Stimulated activated CD4-positive, alpha-beta T cell treated with anti-CD3 and anti-CD28 coated beads, Interleukin-2, amount 100 ng/mL, for 24 hours (primary cell): ENCODE measurements around the gene NIN.

Experiments
- DNase-seq, 2 donors: peaks; one replicate each; pipeline ENCODE4 v3.0.0-alpha.2; 2020

The NIN gene, protein sequence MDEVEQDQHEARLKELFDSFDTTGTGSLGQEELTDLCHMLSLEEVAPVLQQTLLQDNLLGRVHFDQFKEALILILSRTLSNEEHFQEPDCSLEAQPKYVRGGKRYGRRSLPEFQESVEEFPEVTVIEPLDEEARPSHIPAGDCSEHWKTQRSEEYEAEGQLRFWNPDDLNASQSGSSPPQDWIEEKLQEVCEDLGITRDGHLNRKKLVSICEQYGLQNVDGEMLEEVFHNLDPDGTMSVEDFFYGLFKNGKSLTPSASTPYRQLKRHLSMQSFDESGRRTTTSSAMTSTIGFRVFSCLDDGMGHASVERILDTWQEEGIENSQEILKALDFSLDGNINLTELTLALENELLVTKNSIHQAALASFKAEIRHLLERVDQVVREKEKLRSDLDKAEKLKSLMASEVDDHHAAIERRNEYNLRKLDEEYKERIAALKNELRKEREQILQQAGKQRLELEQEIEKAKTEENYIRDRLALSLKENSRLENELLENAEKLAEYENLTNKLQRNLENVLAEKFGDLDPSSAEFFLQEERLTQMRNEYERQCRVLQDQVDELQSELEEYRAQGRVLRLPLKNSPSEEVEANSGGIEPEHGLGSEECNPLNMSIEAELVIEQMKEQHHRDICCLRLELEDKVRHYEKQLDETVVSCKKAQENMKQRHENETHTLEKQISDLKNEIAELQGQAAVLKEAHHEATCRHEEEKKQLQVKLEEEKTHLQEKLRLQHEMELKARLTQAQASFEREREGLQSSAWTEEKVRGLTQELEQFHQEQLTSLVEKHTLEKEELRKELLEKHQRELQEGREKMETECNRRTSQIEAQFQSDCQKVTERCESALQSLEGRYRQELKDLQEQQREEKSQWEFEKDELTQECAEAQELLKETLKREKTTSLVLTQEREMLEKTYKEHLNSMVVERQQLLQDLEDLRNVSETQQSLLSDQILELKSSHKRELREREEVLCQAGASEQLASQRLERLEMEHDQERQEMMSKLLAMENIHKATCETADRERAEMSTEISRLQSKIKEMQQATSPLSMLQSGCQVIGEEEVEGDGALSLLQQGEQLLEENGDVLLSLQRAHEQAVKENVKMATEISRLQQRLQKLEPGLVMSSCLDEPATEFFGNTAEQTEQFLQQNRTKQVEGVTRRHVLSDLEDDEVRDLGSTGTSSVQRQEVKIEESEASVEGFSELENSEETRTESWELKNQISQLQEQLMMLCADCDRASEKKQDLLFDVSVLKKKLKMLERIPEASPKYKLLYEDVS (N-terminal part only)

DNA sequence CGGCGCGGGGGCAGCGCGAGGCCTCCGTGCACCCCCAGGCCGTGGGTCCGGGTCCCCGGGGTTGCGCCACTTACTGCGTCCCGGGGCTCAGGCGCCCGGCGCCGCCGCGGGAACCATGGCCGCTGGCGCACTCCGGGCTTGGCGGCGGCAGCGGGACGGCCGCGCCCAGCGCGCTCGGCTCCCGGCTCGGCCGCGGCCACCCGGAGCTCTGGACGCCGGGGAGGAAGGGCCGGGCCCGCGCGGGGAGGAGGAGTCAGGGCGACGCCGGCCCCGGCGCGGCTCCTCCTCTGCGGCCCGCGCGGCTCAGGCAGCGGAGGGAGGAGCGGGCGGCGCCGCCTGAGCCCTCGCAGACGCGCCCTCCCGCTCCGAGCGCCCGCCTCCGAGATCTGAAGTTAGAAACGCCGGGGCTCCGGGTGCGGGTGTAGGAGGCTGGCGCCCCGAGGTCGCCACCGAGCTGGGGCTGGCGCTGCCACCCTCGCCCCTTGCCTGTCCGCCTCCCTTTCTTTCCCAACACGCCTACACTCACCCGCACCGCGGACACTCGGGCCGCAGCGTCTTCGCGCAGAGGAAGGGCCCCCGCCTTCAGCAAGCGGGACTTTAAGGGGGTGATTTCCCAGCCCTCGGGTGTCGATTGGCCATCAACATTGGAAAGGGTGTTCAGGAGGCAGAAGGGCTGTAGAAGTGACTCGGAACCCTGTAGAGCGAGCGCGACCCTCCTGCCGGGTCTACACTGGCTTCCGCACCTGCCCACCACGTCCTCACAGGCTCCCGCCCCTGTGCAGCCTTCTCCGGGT is at the start of gene NIN:
Gene NIN (minus strand): TSS at position 231 of the 794 bp plus-strand sequence. CDS start 9,106 bp downstream, outside the sequence.
- peak; percentile 72 to 77 for DNase-seq

- peak; percentile 63 to 71 for DNase-seq
Observed at GRCh38 chr14:50875359-50876070, 44.6 kb upstream of the NIN start.

- no peak for DNase-seq
Observed at GRCh38 chr14:50874757-50875156, 43.8 kb upstream of the NIN start.

- DNase-seq = no peak
Observed at GRCh38 chr14:50871914-50872732, 41.2 kb upstream of the NIN start, which contains the start of gene ABHD12B. Gene ABHD12B, plus strand, starts transcription at chr14:50872053. Its CDS starts 122 bp downstream, at chr14:50872175.

DNA sequence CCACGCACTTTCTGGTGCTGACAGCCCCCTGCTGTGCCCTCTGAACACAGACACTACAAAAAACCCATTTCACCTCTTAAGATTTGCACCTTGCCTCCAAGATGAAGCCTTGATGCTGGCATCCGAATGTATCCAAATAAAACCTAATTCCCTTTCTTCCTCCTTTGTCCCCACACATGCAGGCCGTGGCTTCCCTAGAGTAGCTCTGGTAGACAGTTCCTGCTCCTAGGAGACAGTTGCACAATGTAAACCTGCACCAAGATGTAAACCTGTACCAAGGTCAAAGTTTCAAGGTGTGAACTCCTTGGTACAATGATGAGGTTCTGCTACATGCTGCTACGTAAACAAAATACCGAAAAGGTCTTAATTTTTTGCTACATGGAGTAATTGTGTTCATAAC is 40.3 kb upstream of the NIN start:
- no peak for DNase-seq

DNA sequence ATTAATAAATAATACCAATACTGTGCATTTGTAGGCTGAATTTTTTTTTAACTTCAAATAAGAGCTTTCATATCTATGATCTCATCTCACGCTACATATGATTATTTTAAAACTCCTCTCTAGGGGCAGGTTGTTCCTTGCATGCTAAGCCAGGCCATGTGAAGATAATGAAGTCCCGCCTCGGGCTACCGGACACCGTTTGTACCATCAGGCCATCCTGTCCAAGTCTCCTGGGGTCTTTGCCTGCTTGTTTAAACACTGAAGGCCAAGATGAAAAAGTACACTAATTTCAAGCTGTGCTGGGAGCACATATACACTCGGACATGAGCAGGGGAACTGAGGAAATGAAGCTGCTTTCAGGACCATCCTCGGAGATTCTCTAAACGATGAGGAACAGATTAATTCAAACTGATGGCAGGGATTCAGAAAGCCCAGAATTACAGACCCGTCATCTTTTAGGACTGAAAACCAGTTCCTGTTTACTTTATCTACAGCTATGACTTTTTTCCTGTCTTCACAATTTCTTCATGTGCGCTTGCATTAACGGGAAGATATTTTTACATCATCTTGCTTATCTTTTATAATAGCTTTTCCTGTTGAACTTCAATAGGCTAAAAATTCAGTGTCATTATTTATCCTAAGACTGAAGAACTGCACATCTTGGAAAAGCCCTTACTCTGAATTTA is 34.6 kb upstream of the NIN start:
- DNase-seq = no peak

DNA sequence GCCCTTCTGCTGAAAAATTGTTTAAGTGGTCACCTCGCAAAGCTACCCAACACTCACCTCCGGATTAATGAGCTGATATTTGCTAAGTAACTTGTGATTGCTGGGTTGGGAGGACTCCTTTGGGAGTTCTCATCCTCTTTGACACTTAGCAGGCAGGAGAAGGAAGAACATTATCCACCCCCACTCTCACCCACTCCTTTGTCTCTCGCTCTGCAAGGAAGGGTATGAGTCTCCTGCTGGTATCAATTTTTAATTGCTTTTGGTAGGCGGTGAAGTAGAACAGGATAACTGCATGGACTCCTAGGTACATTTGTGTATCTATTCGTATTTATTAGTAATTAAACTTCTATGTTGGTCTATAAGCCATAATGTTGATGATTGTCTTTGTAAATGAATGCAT is 34.0 kb upstream of the NIN start:
- no peak for DNase-seq

DNA sequence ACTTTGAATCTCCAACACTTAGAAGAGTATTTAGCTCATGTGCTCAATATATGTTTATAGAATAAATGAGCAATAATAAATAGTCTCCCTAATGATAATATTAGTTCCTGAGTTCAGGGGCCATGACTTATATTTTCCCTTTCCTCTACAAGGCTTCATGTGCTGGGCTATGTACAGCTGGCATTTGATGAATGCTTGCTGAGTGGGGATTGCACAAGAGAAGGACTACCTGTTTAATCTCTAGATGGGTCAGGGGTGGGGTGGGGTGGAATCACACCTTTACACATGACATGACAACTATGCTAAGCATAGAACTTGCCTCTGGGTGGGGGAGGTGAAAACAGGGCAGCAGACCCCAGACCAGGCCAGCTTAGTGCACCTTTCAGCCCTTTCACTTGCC is 33.3 kb upstream of the NIN start:
- DNase-seq = no peak

GRCh38 chr14:50862036-50862570 is 31.1 kb upstream of the NIN start:
- DNase-seq = no peak

DNA sequence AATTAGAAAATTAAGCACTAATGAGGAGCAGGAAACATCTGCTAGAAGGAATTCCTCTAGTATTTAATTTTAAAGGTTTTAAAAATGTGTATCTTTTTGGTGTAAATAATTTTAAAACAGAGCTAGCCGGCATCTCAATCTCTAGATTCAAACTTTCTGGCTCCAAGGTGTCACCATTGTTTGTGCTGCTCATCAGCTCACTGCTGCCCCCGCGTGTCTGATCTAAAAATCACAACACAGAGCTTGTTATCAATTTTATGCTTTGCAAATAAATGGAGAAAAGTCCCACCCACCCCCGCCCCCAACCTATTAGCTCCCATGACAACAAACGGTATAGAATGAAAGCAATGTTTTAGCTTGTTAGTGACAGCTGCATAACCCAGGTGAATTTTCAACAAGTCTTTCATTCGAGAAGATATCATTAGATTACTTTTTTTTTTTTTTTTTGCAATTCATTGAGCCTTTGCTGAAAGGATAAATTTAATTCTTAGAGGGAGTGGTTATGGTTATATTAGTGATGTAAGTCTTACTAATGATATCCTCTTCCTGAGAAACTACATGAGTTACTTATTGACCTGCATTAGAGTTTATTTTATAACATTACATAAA is 29.6 kb upstream of the NIN start:
- peak; percentile 93 for DNase-seq

GRCh38 chr14:50859296-50859624 is 28.3 kb upstream of the NIN start:
- no peak for DNase-seq

GRCh38 chr14:50856660-50857059 is 25.7 kb upstream of the NIN start:
- DNase-seq = no peak

DNA sequence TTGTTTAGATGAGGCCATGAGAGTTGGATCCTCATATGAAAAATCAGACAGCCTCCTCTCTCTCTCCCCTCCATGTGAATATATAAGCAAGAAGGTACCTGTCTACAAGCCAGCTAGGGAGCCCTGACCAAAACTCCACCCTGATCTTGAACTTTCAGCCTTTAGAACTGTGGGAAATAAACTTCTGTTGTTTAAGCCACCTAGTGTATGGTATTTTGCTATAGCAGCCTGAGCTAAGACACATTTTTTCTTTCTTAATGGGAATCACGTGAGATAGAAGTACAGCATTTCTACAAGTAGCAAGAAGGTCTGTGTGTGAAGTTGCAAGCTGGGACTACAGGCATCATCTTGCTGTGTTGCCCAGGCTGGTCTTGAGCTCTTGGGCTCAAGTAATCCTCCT is 24.6 kb upstream of the NIN start:
- no peak for DNase-seq

DNA sequence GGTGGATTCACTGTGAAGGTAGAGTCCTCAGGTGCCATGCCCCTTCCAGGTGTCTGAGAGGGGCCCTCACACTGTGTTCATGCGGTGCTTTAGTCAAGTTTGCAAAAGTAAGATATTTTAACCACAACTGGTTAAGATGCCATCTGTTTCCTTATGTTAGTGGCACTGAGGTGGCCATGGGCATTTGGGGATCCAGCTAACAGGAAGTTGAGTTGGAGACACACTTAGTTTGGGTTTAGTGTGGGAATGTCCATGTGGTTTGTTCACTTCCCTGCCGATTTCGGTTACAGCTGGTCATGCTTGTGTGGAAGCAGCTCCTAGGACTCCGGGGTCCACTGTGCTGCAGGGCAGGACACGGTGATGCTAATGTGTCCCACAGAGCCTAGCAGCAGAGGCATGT is 23.6 kb upstream of the NIN start:
- DNase-seq = no peak

- DNase-seq = no peak
Observed at GRCh38 chr14:50853891-50854290, 22.9 kb upstream of the NIN start.

DNA sequence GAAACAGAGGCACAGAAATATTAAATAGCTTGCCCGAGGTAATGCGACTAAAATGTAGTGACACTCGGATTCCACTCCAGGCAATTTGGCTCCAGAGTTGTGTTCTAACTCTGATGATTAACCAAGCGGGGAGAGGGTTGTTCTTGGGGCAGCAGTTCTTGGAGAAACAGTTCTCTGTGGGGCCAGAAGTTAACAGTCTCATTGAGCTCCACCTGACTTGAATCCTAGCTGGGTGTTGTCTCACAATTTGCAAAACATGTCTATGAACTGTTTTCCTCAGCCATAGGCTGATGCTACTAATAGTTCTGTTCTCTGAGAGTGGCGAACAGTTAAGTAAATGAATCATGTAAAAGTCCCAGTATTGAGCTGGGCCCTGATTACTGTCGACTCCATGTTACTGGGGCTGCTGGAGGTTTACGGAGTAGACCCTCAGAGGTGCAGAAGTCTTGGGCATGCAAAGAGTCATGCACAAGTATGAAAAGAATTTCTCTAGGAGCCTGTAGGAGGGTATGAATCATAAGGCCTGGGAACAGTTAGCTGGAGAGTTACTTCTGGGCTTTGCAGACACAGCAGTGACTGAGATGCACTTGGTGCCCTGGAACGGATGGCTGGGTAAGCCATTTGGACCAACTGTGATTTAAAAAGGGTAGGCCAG is 15.4 kb upstream of the NIN start:
- no peak for DNase-seq

DNA sequence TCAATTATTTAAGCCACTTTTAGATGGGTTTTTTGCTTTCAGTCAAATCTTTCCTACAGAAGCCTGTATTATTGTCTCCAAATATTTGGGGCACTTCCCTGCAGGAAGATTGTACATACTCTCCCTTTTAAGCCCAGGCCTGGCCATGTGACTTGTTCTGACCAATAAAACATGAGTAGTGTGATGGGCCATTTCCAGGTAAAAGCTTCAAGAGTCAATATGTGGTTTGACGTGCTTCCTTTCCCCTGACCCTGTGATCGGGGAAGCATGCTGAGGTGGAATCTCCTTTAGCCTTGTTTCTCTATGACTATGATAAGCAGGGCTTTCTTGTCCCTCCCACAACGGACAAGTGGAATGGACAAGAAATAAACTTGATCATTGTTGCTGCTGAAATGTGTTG is 14.2 kb upstream of the NIN start:
- no peak for DNase-seq

- DNase-seq = no peak
Observed at GRCh38 chr14:50844391-50844790, 13.4 kb upstream of the NIN start.

GRCh38 chr14:50839691-50840090 is 8.7 kb upstream of the NIN start:
- DNase-seq = no peak
